HG03103 (cell line): Measurements from ENCODE around the gene OR52I1.

Source experiments
- ATAC-seq: cut with Tn5 transposase; IDR thresholded peaks from one replicate; pipeline ENCODE4 v1.9.1; 2021; ENCODE audit warnings: low read depth; ENCODE audit not compliant: unreplicated experiment

Gene OR52I1

DNA sequence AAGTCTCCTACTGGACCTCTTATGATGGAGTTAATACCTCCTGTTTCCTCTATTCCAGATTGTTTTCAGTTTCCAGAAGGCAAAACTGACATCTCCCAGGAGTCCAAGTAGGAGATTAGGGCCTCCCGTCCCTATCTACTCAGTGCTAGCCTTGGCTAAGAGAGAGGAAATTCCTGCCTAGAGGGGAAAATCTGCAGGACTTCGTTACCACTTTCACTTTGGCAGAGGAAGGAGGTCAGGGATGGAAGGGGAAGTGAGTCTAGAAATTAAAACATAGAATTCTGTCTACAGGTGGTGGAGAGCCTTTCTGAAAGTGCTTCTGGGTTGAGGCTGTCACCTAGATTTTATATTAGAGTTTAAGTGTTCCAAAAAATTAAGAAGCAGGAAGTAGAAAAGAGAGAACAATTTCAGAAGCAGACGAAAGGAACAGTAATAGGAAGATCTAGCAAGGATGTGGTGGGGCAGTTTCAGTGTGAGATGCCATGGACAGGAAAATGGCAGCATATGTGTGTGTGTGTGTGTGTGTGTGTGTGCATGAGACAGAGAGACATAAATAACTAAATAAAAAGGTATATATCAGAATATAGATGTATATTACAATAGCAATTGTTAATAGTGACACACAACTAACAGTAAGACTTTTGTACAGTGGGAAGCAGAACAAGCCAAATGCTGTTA is 16.6 kb downstream of the OR52I1 start:
- ATAC-seq = no peak

GRCh38 chr11:4611986-4612385 is 18.1 kb downstream of the OR52I1 start:
- ATAC-seq = no peak

GRCh38 chr11:4615856-4616444 is 22.1 kb downstream of the OR52I1 start:
- no peak for ATAC-seq

GRCh38 chr11:4619514-4619913 is 25.7 kb downstream of the OR52I1 start:
- ATAC-seq = no peak

- peak; percentile 86 for ATAC-seq
These were observed 32.6 kb downstream of the OR52I1 start for GRCh38 chr11:4626207-4627099.

DNA sequence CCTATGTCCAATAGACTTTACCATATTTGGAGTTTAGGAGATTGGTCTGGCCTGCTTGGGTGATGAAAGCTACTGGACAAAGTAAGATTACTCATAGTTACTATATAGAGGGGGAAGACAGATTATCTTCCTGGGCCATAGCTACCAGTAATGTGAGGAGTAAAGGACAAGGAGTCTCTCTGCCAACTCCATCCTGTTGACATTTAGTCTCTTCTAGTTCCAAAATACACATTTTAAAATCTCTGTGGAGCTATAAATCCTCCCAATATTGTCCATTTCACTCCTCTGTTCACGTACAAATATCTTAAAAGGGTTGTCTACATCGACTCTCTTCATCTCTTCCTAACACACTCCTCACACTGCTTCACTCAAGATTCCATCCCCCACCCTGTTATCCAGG is 42.3 kb downstream of the OR52I1 start:
- ATAC-seq = no peak

GRCh38 chr11:4636962-4637661 is 43.3 kb downstream of the OR52I1 start, which contains the start of gene OR51D1:
OR51D1 (plus strand) TSS chr11:4637477; CDS start chr11:4639791, 2,314 bp downstream.
- peak; percentile 93 for ATAC-seq

DNA sequence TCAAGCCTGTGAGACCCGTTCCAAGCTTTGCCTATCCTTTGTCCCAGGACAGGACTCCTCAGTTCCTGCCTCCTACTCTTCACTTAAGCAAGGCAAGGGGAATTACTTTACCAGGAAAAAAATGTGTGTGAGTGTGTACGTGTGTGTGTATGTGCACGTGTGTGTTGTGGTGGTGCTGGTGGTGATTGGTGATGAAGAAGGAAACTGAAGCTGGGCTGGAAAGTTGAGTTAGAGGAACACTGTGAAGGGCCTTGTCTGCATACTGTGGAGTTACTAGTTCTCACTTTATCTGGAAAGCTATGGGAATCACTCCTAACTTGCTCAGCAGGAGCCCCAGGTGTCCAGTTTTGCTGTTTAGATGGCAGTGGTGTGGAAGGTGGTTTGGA is 43.8 kb downstream of the OR52I1 start:
- no peak for ATAC-seq

DNA sequence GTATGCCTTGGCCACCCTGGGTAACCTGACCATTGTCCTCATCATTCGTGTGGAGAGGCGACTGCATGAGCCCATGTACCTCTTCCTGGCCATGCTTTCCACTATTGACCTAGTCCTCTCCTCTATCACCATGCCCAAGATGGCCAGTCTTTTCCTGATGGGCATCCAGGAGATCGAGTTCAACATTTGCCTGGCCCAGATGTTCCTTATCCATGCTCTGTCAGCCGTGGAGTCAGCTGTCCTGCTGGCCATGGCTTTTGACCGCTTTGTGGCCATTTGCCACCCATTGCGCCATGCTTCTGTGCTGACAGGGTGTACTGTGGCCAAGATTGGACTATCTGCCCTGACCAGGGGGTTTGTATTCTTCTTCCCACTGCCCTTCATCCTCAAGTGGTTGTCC is 46.1 kb downstream of the OR52I1 start:
- no peak for ATAC-seq

DNA sequence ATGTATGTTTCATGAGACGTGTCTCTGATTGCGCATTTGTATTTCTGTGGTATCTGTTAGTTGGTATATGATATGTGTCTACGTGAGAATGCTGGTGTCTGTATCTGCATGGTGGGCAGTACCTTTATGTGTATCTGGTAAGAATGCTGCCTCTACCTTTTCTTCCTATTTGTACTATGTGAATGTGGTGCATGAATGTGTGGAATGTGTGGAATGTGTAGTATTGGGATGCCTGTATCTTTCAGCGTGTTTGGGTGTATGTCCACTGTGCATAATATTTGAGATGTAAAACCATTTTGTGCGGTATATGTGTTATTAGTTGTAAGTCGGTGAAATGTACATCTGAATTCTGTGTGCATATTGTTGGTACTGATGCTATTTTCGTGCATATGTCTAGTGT is 47.7 kb downstream of the OR52I1 start:
- ATAC-seq = no peak

- no peak for ATAC-seq
These were observed 48.2 kb downstream of the OR52I1 start for GRCh38 chr11:4642043-4642442.

GRCh38 chr11:4643076-4643475 is 49.2 kb downstream of the OR52I1 start:
- no peak for ATAC-seq

DNA sequence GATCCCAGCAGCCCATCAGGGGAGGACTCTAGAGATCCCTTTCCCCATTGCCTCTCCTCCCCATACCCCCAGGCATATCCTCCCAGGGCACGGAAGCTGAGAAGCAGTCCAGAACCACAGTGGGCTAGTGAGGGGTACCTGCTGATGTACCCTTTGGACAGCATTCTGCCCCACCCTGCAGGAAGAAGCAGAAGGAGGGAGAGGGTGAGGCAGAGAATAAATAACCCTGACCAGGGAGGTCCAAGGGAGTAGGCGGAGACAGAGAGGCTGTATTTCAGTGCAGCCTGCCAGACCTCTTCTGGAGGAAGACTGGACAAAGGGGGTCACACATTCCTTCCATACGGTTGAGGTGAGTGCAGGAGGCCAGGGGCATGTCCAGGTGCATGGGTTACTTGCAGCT is 49.8 kb downstream of the OR52I1 start, which contains the start of gene OR51E1:
Gene OR51E1, plus strand, starts transcription at position 301 of the 400 bp plus-strand sequence. CDS start 8,545 bp downstream, outside the sequence.
- no peak for ATAC-seq

GRCh38 chr11:4644233-4644632 is 50.4 kb downstream of the OR52I1 start:
- ATAC-seq = no peak
